GM12892 (cell line): ENCODE results near the gene SPTLC3. TPM values are rescaled to one million over a fixed set of nuclear protein-coding genes. Genes with fewer than 3 reads are reported as not detected.
A peak's percentile ranks its signal among the peaks of the same experiment; 100 is the strongest.

Experiments
- DNase-seq: peaks from one replicate; pipeline ENCODE4 v3.0.0; 2011; ENCODE audit not compliant: insufficient read length
- FAIRE-seq: peaks from 2 replicates; lab custom pipeline; 2011; peaks lifted over from hg19 to GRCh38; lab: Jason Lieb, UNC
- POLR2A ChIP-seq: IDR thresholded peaks from 2 replicates; pipeline ENCODE4 v1.6.1; 2011; ENCODE audit warnings: low read depth, low read length, control low read depth
- POLR2AphosphoS5 ChIP-seq: IDR thresholded peaks from 2 replicates; pipeline ENCODE4 v1.6.1; 2011; ENCODE audit warnings: low read depth, low read length, control low read depth
- TAF1 ChIP-seq: IDR thresholded peaks from 2 replicates; pipeline ENCODE4 v1.6.1; 2011; ENCODE audit warnings: low read depth, mild to moderate bottlenecking, control low read depth, low read length, borderline replicate concordance
- polyA plus RNA-seq: library from polyadenylated mRNA; unstranded; fragments of >200 nt; gene quantifications from one replicate; pipeline ENCODE4 v1.2.1, GENCODE V29; 2012; ENCODE audit warnings: missing spikeins, inconsistent platforms; ENCODE audit not compliant: missing spikeins

The SPTLC3 gene
- not detected for polyA plus RNA-seq

- DNase-seq (no peak), FAIRE-seq (peak; percentile 24)
- TF ChIP-seq POLR2AphosphoS5 (no peak), POLR2A (no peak), TAF1 (no peak)
Measured at GRCh38 chr20:13008761-13009681, at the start of gene SPTLC3. SPTLC3 (plus strand) TSS chr20:13008972; CDS start chr20:13009268, 296 bp downstream.

- DNase-seq (no peak), FAIRE-seq (no peak)
- TF ChIP-seq POLR2A = no peak
- TF ChIP-seq POLR2AphosphoS5 = no peak
- TF ChIP-seq TAF1 = no peak
Measured at GRCh38 chr20:12961725-12962124, 47.0 kb upstream of the SPTLC3 start.

- DNase-seq (no peak), FAIRE-seq (no peak)
- TF ChIP-seq POLR2AphosphoS5 = no peak
- no peak for TF ChIP-seq TAF1
- TF ChIP-seq POLR2A = no peak
Measured at GRCh38 chr20:12962895-12963294, 45.9 kb upstream of the SPTLC3 start.

GRCh38 chr20:12963416-12963815 lies 45.4 kb upstream of the SPTLC3 start:
- no peak for TF ChIP-seq TAF1
- no peak for TF ChIP-seq POLR2A
- no peak for TF ChIP-seq POLR2AphosphoS5
- DNase-seq (no peak), FAIRE-seq (no peak)

GRCh38 chr20:12965212-12965869 lies 43.4 kb upstream of the SPTLC3 start:
- DNase-seq = no peak
- FAIRE-seq = no peak

GRCh38 chr20:12965870-12966251 lies 42.9 kb upstream of the SPTLC3 start:
- TF ChIP-seq POLR2A = no peak
- TF ChIP-seq POLR2AphosphoS5 = no peak
- no peak for TF ChIP-seq TAF1
- no peak for FAIRE-seq
- no peak for DNase-seq

More at GRCh38 chr20:12965212-12965869, 43.4 kb upstream of the SPTLC3 start:
- no peak for TF ChIP-seq POLR2A

- TF ChIP-seq POLR2AphosphoS5 (no peak), POLR2A (no peak), TAF1 (no peak)
- DNase-seq (no peak), FAIRE-seq (no peak)
Measured at GRCh38 chr20:12966468-12967085, 42.2 kb upstream of the SPTLC3 start.

GRCh38 chr20:12967932-12968331 lies 40.8 kb upstream of the SPTLC3 start:
- DNase-seq (no peak), FAIRE-seq (no peak)
- TF ChIP-seq TAF1 (no peak), POLR2AphosphoS5 (no peak), POLR2A (no peak)

GRCh38 chr20:12968472-12968871 lies 40.3 kb upstream of the SPTLC3 start:
- FAIRE-seq (no peak), DNase-seq (no peak)
- TF ChIP-seq TAF1 (no peak), POLR2A (no peak), POLR2AphosphoS5 (no peak)

GRCh38 chr20:12969071-12969669 lies 39.6 kb upstream of the SPTLC3 start:
- FAIRE-seq = no peak
- no peak for DNase-seq
- TF ChIP-seq TAF1 (no peak), POLR2AphosphoS5 (no peak), POLR2A (no peak)

GRCh38 chr20:12970372-12970821 lies 38.4 kb upstream of the SPTLC3 start:
- TF ChIP-seq POLR2A = no peak
- TF ChIP-seq POLR2AphosphoS5 = no peak
- TF ChIP-seq TAF1 = no peak
- DNase-seq (no peak), FAIRE-seq (peak; percentile 44)
